ENCODE measurements around the gene CHRNA7. TPM values are rescaled to one million over a fixed set of nuclear protein-coding genes. Genes with fewer than 3 reads are reported as not detected.

CHRNA7 gene
- polyA plus RNA-seq, 1 of the 3 experiments (the other 2 are of a cell fraction), result 0.38 TPM

GRCh38 chr15:32096213-32096612 is 65.9 kb downstream of the CHRNA7 start:
- CTCF ChIA-PET, result interaction anchor here (1.2 to 2.9 kb wide), 4 partner anchors 9 to 118 kb away, joined by 4 to 10 read pairs (median 6); no protein-coding TSS in a partner anchor
- POLR2A ChIA-PET, result no interaction called here

GRCh38 chr15:32096916-32097617 is 66.8 kb downstream of the CHRNA7 start:
- no peaks in the 10 kb centered on the region for H3K9me2 ChIP-seq
- POLR2A ChIA-PET, result no interaction called here

More at GRCh38 chr15:32096213-32096612, 65.9 kb downstream of the CHRNA7 start:
- Histone ChIP-seq H3F3A (replicated peaks; ENCODE audit: insufficient read depth) (no peaks in the 10 kb centered on the region), H3K4me1 (ENCODE audit: control insufficient read depth in 1 of 2, insufficient read depth in 2 of 2, low read depth in 1 of 2, low read length in 1 of 2) (peaks cover 0 to 58% of the 10 kb centered on the region in 2 experiments; a peak in 2 of 4 replicates), H3K36me3 (replicated peaks in 1 of 2; ENCODE audit: control insufficient read depth in 1 of 2, insufficient read depth in 2 of 2, low read length in 1 of 2) (no peaks in the 10 kb centered on the region), H3K27ac (ENCODE audit: low read depth in 2 of 2, low read length in 1 of 2) (peak overlapping the region in 1 of 2 experiments; percentile 64; a peak in 2 of 4 replicates), H3K9me3 (no peaks in the 10 kb centered on the region), H3K4me2 (no peak overlapping the region), H3K79me2 (ENCODE audit: insufficient read depth) (no peaks in the 10 kb centered on the region), H4K20me1 (ENCODE audit: insufficient read depth) (no peaks in the 10 kb centered on the region), H3K4me3 (ENCODE audit: low read depth in 2 of 2, low read length in 1 of 2) (no peak overlapping the region), H3K9me2 (no peaks in the 10 kb centered on the region), H3K27me3 (ENCODE audit: insufficient read depth) (no peaks in the 10 kb centered on the region), H2AFZ (ENCODE audit: low read depth) (no peak overlapping the region), H3K9ac (no peak overlapping the region)
- DNase-seq, result no peak
- TF ChIP-seq FOXM1 (IDR thresholded peaks at IDR 0.05; ENCODE audit: low read depth) (no peak), JUND (IDR thresholded peaks at IDR 0.05) (no peak), TCF12 (IDR thresholded peaks at IDR 0.05) (no peak), TAF1 (IDR thresholded peaks at IDR 0.05; ENCODE audit: borderline replicate concordance, low read depth, low read length) (no peak), NRF1 (IDR thresholded peaks at IDR 0.05; ENCODE audit: low read depth, low read length) (no peak), YY1 (IDR thresholded peaks at IDR 0.05; ENCODE audit: low read depth) (no peak), EP300 (IDR thresholded peaks at IDR 0.05; ENCODE audit: borderline replicate concordance in 1 of 2, low read depth in 1 of 2, low read length in 1 of 2) (no peak), RFX5 (IDR thresholded peaks at IDR 0.05; ENCODE audit: low read length) (no peak), EZH2phosphoT487 (IDR thresholded peaks at IDR 0.05; ENCODE audit: borderline replicate concordance, low read depth) (no peak), MXI1 (IDR thresholded peaks at IDR 0.05; ENCODE audit: low read depth, low read length) (no peak), TEAD4 (IDR thresholded peaks at IDR 0.05; ENCODE audit: borderline replicate concordance, insufficient read depth) (no peak), FOSL2 (IDR thresholded peaks at IDR 0.05; ENCODE audit: borderline replicate concordance, low read depth) (no peak), IRF3 (IDR thresholded peaks at IDR 0.05; ENCODE audit: low read depth, low read length) (no peak)
- WGBS (ENCODE audit: low lambda C conversion rate), result 41% methylated on average over 2 of the region's 2 CpGs

More at GRCh38 chr15:32096916-32097617, 66.8 kb downstream of the CHRNA7 start:
- Histone ChIP-seq H3K4me2 (no peak overlapping the region), H3K27me3 (ENCODE audit: insufficient read depth) (no peaks in the 10 kb centered on the region), H3K27ac (ENCODE audit: low read depth in 2 of 2, low read length in 1 of 2) (peak overlapping the region in 1 of 2 experiments; percentile 74; a peak in 2 of 4 replicates), H3K9me3 (no peaks in the 10 kb centered on the region), H3F3A (replicated peaks; ENCODE audit: insufficient read depth) (no peaks in the 10 kb centered on the region), H3K36me3 (replicated peaks in 1 of 2; ENCODE audit: control insufficient read depth in 1 of 2, insufficient read depth in 2 of 2, low read length in 1 of 2) (no peaks in the 10 kb centered on the region), H3K9ac (no peak overlapping the region), H3K79me2 (ENCODE audit: insufficient read depth) (no peaks in the 10 kb centered on the region), H2AFZ (ENCODE audit: low read depth) (no peak overlapping the region), H3K4me1 (ENCODE audit: control insufficient read depth in 1 of 2, insufficient read depth in 2 of 2, low read depth in 1 of 2, low read length in 1 of 2) (peaks cover 0 to 57% of the 10 kb centered on the region in 2 experiments; a peak in 2 of 4 replicates), H4K20me1 (ENCODE audit: insufficient read depth) (no peaks in the 10 kb centered on the region), H3K4me3 (ENCODE audit: low read depth in 2 of 2, low read length in 1 of 2) (no peak overlapping the region)
- 0 out of 2 replicates have a peak, but pooled peaks have one; percentile 13 for TF ChIP-seq GATA2 (CRISPR knock-in tag; IDR thresholded peaks at IDR 0.05)
- TF ChIP-seq MXI1 (IDR thresholded peaks at IDR 0.05; ENCODE audit: low read depth, low read length), result peak; percentile 53; the same call in 1 of the 2 replicates
- no peak for TF ChIP-seq RXRA (IDR thresholded peaks at IDR 0.05; ENCODE audit: borderline replicate concordance, low read depth)
- TF ChIP-seq FOXJ3 (CRISPR knock-in tag; IDR thresholded peaks at IDR 0.05), result peak; percentile 33; the same call in 1 of the 2 replicates
- CTCF ChIA-PET, result interaction anchor here (0.6 to 2.9 kb wide), 4 partner anchors 8 to 119 kb away, joined by 4 to 10 read pairs (median 6); no protein-coding TSS in a partner anchor
- no peak for DNase-seq
- WGBS (ENCODE audit: low lambda C conversion rate), result 42% methylated on average over 12 of the region's 13 CpGs

Data from SK-N-SH (cell line).